Measurements from ENCODE around the gene DENND2D. TPM values are rescaled to one million over a fixed set of nuclear protein-coding genes. Genes with fewer than 3 reads are reported as not detected.

DENND2D gene
- total RNA-seq, 1 experiment from 2014 or later = 2.1 TPM

DNA sequence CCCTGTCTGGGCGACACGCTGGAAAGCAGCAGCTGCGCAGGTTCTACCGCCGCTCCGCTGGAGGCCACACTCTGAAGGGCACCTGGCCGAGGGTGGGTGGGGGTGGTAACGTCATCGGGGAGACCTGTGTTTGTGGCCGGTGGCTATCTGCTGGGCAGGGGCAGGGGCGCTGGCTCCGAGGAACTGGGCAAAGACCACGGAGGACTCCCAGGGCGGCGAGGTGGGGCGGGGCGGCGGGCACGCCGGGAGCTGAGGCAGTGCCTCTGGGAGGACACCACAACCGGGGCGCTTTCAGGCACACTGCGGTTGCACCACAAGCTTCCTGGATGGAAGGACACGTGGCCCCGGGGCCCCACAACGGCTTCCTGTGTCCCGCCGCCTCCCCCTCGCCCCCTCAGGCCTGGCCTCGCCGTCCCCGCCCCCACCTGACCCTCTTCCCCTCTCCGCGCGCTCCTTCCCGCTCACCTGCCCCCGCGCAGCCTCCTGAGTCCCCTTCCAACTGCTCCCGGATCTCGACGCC lies 3.3 kb upstream of the DENND2D start:
- Mint-ChIP-seq H3K4me1 (peaks cover 26% of the 10 kb centered on the region), H3K36me3 (no peaks in the 10 kb centered on the region), H3K4me3 (peak overlapping the region; percentile 27; the same call in 1 of the 2 replicates), H3K9me3 (no peaks in the 10 kb centered on the region), H3K27me3 (ENCODE audit: low read depth) (peaks cover 55% of the 10 kb centered on the region), H3K27ac (no peak overlapping the region)
- DNase-seq (ENCODE audit: low spot score) = peak; percentile 52
- ChIA-PET POLR2A (no interaction called here), CTCF (interaction anchor here (1.1 kb wide), 1 partner anchor 19 kb away, joined by 4 read pairs; no protein-coding TSS in a partner anchor)
- ATAC-seq = peak; percentile 42
- TF ChIP-seq, protein P1, sequence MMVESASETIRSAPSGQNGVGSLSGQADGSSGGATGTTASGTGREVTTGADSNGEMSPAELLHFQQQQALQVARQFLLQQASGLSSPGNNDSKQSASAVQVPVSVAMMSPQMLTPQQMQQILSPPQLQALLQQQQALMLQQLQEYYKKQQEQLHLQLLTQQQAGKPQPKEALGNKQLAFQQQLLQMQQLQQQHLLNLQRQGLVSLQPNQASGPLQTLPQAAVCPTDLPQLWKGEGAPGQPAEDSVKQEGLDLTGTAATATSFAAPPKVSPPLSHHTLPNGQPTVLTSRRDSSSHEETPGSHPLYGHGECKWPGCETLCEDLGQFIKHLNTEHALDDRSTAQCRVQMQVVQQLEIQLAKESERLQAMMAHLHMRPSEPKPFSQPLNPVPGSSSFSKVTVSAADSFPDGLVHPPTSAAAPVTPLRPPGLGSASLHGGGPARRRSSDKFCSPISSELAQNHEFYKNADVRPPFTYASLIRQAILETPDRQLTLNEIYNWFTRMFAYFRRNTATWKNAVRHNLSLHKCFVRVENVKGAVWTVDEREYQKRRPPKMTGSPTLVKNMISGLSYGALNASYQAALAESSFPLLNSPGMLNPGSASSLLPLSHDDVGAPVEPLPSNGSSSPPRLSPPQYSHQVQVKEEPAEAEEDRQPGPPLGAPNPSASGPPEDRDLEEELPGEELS (CRISPR knock-in tag; IDR thresholded peaks at IDR 0.05) = no peak
- TF ChIP-seq FOXP1 (CRISPR knock-in tag; IDR thresholded peaks at IDR 0.05; ENCODE audit: borderline replicate concordance) (no peak), ZNF138 (CRISPR knock-in tag; conservative IDR thresholded peaks at IDR 0.05) (no peak), ATF1 (CRISPR knock-in tag; IDR thresholded peaks at IDR 0.05) (no peak), NR3C1 (CRISPR knock-in tag; conservative IDR thresholded peaks at IDR 0.05; ENCODE audit: low read depth) (no peak), ZNF396 (CRISPR knock-in tag; IDR thresholded peaks at IDR 0.05; ENCODE audit: borderline replicate concordance) (no peak), FOXK1 (CRISPR knock-in tag; IDR thresholded peaks at IDR 0.05) (no peak), ESRRA (CRISPR knock-in tag; IDR thresholded peaks at IDR 0.05; ENCODE audit: borderline replicate concordance) (no peak)
- TF ChIP-seq, protein P2, sequence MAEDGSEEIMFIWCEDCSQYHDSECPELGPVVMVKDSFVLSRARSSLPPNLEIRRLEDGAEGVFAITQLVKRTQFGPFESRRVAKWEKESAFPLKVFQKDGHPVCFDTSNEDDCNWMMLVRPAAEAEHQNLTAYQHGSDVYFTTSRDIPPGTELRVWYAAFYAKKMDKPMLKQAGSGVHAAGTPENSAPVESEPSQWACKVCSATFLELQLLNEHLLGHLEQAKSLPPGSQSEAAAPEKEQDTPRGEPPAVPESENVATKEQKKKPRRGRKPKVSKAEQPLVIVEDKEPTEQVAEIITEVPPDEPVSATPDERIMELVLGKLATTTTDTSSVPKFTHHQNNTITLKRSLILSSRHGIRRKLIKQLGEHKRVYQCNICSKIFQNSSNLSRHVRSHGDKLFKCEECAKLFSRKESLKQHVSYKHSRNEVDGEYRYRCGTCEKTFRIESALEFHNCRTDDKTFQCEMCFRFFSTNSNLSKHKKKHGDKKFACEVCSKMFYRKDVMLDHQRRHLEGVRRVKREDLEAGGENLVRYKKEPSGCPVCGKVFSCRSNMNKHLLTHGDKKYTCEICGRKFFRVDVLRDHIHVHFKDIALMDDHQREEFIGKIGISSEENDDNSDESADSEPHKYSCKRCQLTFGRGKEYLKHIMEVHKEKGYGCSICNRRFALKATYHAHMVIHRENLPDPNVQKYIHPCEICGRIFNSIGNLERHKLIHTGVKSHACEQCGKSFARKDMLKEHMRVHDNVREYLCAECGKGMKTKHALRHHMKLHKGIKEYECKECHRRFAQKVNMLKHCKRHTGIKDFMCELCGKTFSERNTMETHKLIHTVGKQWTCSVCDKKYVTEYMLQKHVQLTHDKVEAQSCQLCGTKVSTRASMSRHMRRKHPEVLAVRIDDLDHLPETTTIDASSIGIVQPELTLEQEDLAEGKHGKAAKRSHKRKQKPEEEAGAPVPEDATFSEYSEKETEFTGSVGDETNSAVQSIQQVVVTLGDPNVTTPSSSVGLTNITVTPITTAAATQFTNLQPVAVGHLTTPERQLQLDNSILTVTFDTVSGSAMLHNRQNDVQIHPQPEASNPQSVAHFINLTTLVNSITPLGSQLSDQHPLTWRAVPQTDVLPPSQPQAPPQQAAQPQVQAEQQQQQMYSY (CRISPR knock-in tag; IDR thresholded peaks at IDR 0.05) = no peak
- TF ChIP-seq, protein P3, sequence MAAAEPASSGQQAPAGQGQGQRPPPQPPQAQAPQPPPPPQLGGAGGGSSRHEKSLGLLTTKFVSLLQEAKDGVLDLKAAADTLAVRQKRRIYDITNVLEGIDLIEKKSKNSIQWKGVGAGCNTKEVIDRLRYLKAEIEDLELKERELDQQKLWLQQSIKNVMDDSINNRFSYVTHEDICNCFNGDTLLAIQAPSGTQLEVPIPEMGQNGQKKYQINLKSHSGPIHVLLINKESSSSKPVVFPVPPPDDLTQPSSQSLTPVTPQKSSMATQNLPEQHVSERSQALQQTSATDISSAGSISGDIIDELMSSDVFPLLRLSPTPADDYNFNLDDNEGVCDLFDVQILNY (CRISPR knock-in tag; IDR thresholded peaks at IDR 0.05) = no peak

DNA sequence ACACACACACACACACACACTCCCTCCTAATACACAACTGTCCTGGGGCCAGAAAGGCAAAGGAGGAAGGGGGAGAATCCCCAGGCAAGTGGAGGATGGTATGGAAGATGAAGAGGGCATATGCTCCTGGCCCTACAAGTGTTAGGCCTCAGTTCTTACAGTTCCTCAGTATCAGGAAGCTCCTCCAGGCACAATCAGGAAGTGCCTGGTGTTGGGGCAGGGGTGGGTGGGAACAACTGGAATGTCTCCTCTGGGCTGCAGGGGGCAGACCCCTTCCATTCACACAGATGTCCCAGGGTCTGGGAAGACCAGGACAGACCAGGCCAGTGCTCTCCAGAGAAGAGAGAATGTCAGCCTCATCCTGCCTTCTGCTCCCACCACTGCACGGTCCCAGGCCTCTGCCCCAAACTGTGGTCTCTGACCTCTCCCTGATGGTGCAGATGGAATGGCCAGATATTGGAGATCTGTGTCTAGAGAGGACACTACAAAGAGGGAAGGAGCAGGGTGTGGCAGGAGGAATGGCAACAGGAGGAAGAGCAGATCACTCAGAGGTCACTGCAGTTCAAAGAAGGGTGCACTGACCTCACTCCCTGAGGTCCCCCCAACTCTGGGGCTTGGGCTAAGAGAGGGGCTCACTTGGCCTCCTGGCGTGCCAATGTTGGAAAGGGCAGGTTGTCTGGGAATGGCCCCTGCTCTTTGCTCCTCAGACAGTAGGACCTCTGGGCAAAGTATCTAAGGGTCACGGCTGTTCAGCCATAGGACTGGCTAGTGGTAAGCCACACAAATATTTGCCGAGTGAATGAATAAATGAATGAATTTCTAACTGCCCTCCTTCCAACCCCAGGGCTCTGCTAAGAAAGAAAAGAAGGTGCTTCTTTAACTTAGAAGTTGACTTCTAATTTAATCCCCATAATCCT lies 2.5 kb upstream of the DENND2D start:
- no peaks in the 10 kb centered on the region for H3K9me3 Mint-ChIP-seq
- TF ChIP-seq, protein P4, sequence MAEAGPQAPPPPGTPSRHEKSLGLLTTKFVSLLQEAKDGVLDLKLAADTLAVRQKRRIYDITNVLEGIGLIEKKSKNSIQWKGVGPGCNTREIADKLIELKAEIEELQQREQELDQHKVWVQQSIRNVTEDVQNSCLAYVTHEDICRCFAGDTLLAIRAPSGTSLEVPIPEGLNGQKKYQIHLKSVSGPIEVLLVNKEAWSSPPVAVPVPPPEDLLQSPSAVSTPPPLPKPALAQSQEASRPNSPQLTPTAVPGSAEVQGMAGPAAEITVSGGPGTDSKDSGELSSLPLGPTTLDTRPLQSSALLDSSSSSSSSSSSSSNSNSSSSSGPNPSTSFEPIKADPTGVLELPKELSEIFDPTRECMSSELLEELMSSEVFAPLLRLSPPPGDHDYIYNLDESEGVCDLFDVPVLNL (CRISPR knock-in tag; IDR thresholded peaks at IDR 0.05; ENCODE audit: borderline replicate concordance, low read depth) = no peak
- TF ChIP-seq PRRX2 (CRISPR knock-in tag; IDR thresholded peaks at IDR 0.05) (no peak), CREB1 (CRISPR knock-in tag; IDR thresholded peaks at IDR 0.05) (no peak), TEAD1 (CRISPR knock-in tag; IDR thresholded peaks at IDR 0.05) (no peak)
- TF ChIP-seq, protein P5, sequence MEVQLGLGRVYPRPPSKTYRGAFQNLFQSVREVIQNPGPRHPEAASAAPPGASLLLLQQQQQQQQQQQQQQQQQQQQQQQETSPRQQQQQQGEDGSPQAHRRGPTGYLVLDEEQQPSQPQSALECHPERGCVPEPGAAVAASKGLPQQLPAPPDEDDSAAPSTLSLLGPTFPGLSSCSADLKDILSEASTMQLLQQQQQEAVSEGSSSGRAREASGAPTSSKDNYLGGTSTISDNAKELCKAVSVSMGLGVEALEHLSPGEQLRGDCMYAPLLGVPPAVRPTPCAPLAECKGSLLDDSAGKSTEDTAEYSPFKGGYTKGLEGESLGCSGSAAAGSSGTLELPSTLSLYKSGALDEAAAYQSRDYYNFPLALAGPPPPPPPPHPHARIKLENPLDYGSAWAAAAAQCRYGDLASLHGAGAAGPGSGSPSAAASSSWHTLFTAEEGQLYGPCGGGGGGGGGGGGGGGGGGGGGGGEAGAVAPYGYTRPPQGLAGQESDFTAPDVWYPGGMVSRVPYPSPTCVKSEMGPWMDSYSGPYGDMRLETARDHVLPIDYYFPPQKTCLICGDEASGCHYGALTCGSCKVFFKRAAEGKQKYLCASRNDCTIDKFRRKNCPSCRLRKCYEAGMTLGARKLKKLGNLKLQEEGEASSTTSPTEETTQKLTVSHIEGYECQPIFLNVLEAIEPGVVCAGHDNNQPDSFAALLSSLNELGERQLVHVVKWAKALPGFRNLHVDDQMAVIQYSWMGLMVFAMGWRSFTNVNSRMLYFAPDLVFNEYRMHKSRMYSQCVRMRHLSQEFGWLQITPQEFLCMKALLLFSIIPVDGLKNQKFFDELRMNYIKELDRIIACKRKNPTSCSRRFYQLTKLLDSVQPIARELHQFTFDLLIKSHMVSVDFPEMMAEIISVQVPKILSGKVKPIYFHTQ (CRISPR knock-in tag; IDR thresholded peaks at IDR 0.05) = no peak
- TF ChIP-seq, protein P6, sequence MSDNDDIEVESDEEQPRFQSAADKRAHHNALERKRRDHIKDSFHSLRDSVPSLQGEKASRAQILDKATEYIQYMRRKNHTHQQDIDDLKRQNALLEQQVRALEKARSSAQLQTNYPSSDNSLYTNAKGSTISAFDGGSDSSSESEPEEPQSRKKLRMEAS (CRISPR knock-in tag; IDR thresholded peaks at IDR 0.05) = no peak
- TF ChIP-seq, protein P7, sequence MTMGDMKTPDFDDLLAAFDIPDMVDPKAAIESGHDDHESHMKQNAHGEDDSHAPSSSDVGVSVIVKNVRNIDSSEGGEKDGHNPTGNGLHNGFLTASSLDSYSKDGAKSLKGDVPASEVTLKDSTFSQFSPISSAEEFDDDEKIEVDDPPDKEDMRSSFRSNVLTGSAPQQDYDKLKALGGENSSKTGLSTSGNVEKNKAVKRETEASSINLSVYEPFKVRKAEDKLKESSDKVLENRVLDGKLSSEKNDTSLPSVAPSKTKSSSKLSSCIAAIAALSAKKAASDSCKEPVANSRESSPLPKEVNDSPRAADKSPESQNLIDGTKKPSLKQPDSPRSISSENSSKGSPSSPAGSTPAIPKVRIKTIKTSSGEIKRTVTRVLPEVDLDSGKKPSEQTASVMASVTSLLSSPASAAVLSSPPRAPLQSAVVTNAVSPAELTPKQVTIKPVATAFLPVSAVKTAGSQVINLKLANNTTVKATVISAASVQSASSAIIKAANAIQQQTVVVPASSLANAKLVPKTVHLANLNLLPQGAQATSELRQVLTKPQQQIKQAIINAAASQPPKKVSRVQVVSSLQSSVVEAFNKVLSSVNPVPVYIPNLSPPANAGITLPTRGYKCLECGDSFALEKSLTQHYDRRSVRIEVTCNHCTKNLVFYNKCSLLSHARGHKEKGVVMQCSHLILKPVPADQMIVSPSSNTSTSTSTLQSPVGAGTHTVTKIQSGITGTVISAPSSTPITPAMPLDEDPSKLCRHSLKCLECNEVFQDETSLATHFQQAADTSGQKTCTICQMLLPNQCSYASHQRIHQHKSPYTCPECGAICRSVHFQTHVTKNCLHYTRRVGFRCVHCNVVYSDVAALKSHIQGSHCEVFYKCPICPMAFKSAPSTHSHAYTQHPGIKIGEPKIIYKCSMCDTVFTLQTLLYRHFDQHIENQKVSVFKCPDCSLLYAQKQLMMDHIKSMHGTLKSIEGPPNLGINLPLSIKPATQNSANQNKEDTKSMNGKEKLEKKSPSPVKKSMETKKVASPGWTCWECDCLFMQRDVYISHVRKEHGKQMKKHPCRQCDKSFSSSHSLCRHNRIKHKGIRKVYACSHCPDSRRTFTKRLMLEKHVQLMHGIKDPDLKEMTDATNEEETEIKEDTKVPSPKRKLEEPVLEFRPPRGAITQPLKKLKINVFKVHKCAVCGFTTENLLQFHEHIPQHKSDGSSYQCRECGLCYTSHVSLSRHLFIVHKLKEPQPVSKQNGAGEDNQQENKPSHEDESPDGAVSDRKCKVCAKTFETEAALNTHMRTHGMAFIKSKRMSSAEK (CRISPR knock-in tag; IDR thresholded peaks at IDR 0.05; ENCODE audit: borderline replicate concordance) = no peak

More for the DNA sequence above, 2.5 kb upstream of the DENND2D start:
- Mint-ChIP-seq H3K4me1 (peaks cover 20% of the 10 kb centered on the region), H3K36me3 (no peaks in the 10 kb centered on the region), H3K27ac (no peak overlapping the region), H3K27me3 (ENCODE audit: low read depth) (peaks cover 55% of the 10 kb centered on the region), H3K4me3 (peak overlapping the region; percentile 27)
- ATAC-seq (peak; percentile 45), DNase-seq (ENCODE audit: low spot score) (no peak)
- CTCF ChIA-PET = interaction anchor here (0.7 to 1.1 kb wide), 2 partner anchors 10 to 20 kb away, joined by 4 to 5 read pairs; no protein-coding TSS in a partner anchor
- POLR2A ChIA-PET = no interaction called here
